K562 (cell line): Measurements from ENCODE around the gene RWDD1. TPM values are rescaled to one million over a fixed set of nuclear protein-coding genes. Genes with fewer than 3 reads are reported as not detected.

Experiments used
- ATAC-seq: fragments of 200-7000 bp; cut with Tn5 transposase; 3 replicates; pipeline ENCODE4 v1.9.1; 2020; ENCODE audit warnings: moderate library complexity
- BruUV-seq: library from RNA; stranded (reverse); fragments of 400-500 nt; replicated peaks from 2 replicates; lab custom pipeline; 2021; lab: Mats Ljungman, UMichigan
- CTCF ChIA-PET: fragments of 300-600 bp; formaldehyde crosslinking; extraction: SDS; loops from one replicate; lab custom pipeline; 2021; ENCODE audit warnings: low intra/inter-chr PET ratio; lab: Yijun Ruan, JAX
- POLR2A ChIA-PET: fragments of 300-600, 350-650 bp; sonication (Branson Sonifier 250); formaldehyde crosslinking; extraction: SDS; loops from one replicate; lab custom pipeline; 2021; ENCODE audit warnings: antibody characterized with exemption, inconsistent platforms; lab: Yijun Ruan, JAX
- DNase-seq, 4 experiments: peaks; one replicate each; pipeline versions ENCODE4 v3.0.0 to v3.0.0-alpha.2; 2011 to 2018; ENCODE audit warnings: low spot score in 3 of 4, mixed read lengths in 3 of 4; ENCODE audit errors: extremely low read depth in 1 of 4
- FAIRE-seq: peaks from 2 replicates; lab custom pipeline; 2011; peaks lifted over from hg19 to GRCh38; lab: Jason Lieb, UNC
- H2AFZ ChIP-seq: 2 replicates; pipeline ENCODE4 v1.6.0; 2011; ENCODE audit warnings: low read depth, low read length, control low read depth, inconsistent platforms
- H3K27ac ChIP-seq: fragments of 200-600 bp; 3 replicates; pipeline ENCODE4 v1.8.0; 2011; ENCODE audit warnings: low read depth, mild to moderate bottlenecking, control low read depth, inconsistent platforms, low read length, moderate library complexity, mixed read lengths; ENCODE audit errors: extremely low read depth
- H3K27me3 ChIP-seq, 2 experiments: fragments of 300-600 bp in 1 of 2; 2 replicates in 1 of 2; 3 replicates in 1 of 2; pipeline versions ENCODE4 v1.6.0 to v1.8.0; 2011; ENCODE audit warnings: inconsistent platforms in 2 of 2, low read length in 2 of 2, mild to moderate bottlenecking in 1 of 2, mixed read lengths in 1 of 2, moderate library complexity in 1 of 2; ENCODE audit not compliant: control insufficient read depth in 2 of 2, insufficient read depth in 2 of 2
- H3K36me3 ChIP-seq: fragments of 300-600 bp; 3 replicates; pipeline ENCODE4 v1.8.0; 2011; ENCODE audit warnings: mild to moderate bottlenecking, low read length, inconsistent platforms; ENCODE audit not compliant: control insufficient read depth, insufficient read depth
- H3K4me1 ChIP-seq, 2 experiments: fragments of 200-600 bp in 1 of 2; replicated peaks in 1 of 2; 2 replicates in 1 of 2; 3 replicates in 1 of 2; pipeline versions ENCODE4 v1.5.1 to v1.8.0; 2011; ENCODE audit warnings: inconsistent platforms in 2 of 2, low read length in 2 of 2, mild to moderate bottlenecking in 1 of 2, mixed read lengths in 1 of 2, moderate library complexity in 1 of 2; ENCODE audit not compliant: control insufficient read depth in 2 of 2, insufficient read depth in 2 of 2
- H3K4me2 ChIP-seq: 2 replicates; pipeline ENCODE4 v1.6.1; 2011; ENCODE audit warnings: low read length, control low read depth, inconsistent platforms, mixed read lengths; ENCODE audit not compliant: insufficient read depth
- H3K4me3 ChIP-seq: fragments of 200-600 bp; sonication (generic), shearing (Covaris generic); 2 replicates; pipeline ENCODE4 v1.5.1; 2016; ENCODE audit warnings: control low read depth, inconsistent platforms
- H3K79me2 ChIP-seq: fragments of 200-600 bp; 3 replicates; pipeline ENCODE4 v1.8.0; 2011; ENCODE audit warnings: low read length, inconsistent platforms; ENCODE audit not compliant: control insufficient read depth, insufficient read depth
- H3K9ac ChIP-seq, 2 experiments: 2 replicates each; pipeline versions ENCODE4 v1.6.0 to v1.6.1; 2011; ENCODE audit warnings: low read depth in 2 of 2, low read length in 2 of 2, control low read depth in 1 of 2, inconsistent platforms in 1 of 2, mild to moderate bottlenecking in 1 of 2, mixed read lengths in 1 of 2; ENCODE audit not compliant: insufficient read depth in 1 of 2
- H3K9me1 ChIP-seq: one replicate; pipeline ENCODE4 v1.6.0; 2011; ENCODE audit warnings: inconsistent platforms, mild to moderate bottlenecking, low read length, moderate library complexity; ENCODE audit not compliant: control insufficient read depth, insufficient read depth
- H3K9me3 ChIP-seq: replicated peaks from 2 replicates; pipeline ENCODE4 v1.5.1; 2011; ENCODE audit warnings: low read depth, low read length, inconsistent platforms; ENCODE audit not compliant: control insufficient read depth, insufficient read depth
- H4K20me1 ChIP-seq: replicated peaks from 2 replicates; pipeline ENCODE4 v1.6.1; 2011; ENCODE audit warnings: low read length, inconsistent platforms, mixed read lengths; ENCODE audit not compliant: control insufficient read depth, insufficient read depth
- DDX20 ChIP-seq: fragments of 450-650 bp; IDR thresholded peaks from 2 replicates; pipeline ENCODE4 v1.6.1; 2016; ENCODE audit warnings: missing genetic modification characterization, low read depth, mild to moderate bottlenecking, missing compliant biosample characterization, moderate library complexity
- ETV6 ChIP-seq, 3 experiments: fragments of 150-350 bp in 1 of 3; sonication (generic) in 1 of 3; formaldehyde crosslinking in 1 of 3; IDR thresholded peaks; 2 replicates each; pipeline versions ENCODE4 v1.6.1 to v1.8.0; 2014 to 2022; ENCODE audit warnings: borderline replicate concordance in 2 of 3, low read depth in 2 of 3, antibody characterized with exemption in 1 of 3, low read length in 1 of 3, mild to moderate bottlenecking in 1 of 3, missing genetic modification reagents in 1 of 3
- GABPA ChIP-seq: fragments of 200-800 bp; sonication (Bioruptor generic); conservative IDR thresholded peaks from 2 replicates; pipeline ENCODE4 v1.6.1; 2016; ENCODE audit warnings: low read depth, missing genetic modification characterization, missing compliant biosample characterization
- HDAC1 ChIP-seq, 2 experiments: fragments of 450-650 bp; IDR thresholded peaks; 2 replicates each; pipeline ENCODE4 v1.6.1; 2016 to 2017; ENCODE audit warnings: inconsistent platforms in 1 of 2, mild to moderate bottlenecking in 1 of 2, moderate library complexity in 1 of 2
- HEY1 ChIP-seq: fragments of 250-450 bp; sonication (Bioruptor Pico); IDR thresholded peaks from 2 replicates; pipeline ENCODE4 v1.5.0; 2020; ENCODE audit warnings: mild to moderate bottlenecking, moderate library complexity, borderline replicate concordance
- NFIC ChIP-seq: fragments of 450-650 bp; IDR thresholded peaks from 2 replicates; pipeline ENCODE4 v1.6.1; 2017; ENCODE audit warnings: mild to moderate bottlenecking, inconsistent platforms
- REST ChIP-seq, 2 experiments: fragments of 450-650 bp; formaldehyde crosslinking in 1 of 2; IDR thresholded peaks; 2 replicates each; pipeline versions ENCODE4 v1.4.0 to v1.6.1; 2014 to 2020; ENCODE audit warnings: mild to moderate bottlenecking in 2 of 2, borderline replicate concordance in 1 of 2, low read depth in 1 of 2
- SMAD1 ChIP-seq: fragments of 150-350 bp; IDR thresholded peaks from 2 replicates; pipeline ENCODE4 v1.6.1; 2014; ENCODE audit warnings: low read length, low read depth; ENCODE audit not compliant: partially characterized antibody
- SNIP1 ChIP-seq: fragments of 450-650 bp; IDR thresholded peaks from 2 replicates; pipeline ENCODE4 v1.7.1; 2017; ENCODE audit warnings: low read depth, mild to moderate bottlenecking
- TCF7 ChIP-seq: sonication (generic); IDR thresholded peaks from 2 replicates; pipeline ENCODE4 v1.6.1; 2016; ENCODE audit warnings: antibody characterized with exemption, borderline replicate concordance
- ZNF696 ChIP-seq: fragments of 250-450 bp; sonication (Bioruptor Pico); conservative IDR thresholded peaks from 2 replicates; pipeline ENCODE4 v1.4.0; 2020; ENCODE audit warnings: mild to moderate bottlenecking, moderate library complexity
- ZNF717 ChIP-seq: fragments of 250-450 bp; sonication (Bioruptor Pico); IDR thresholded peaks from 2 replicates; pipeline ENCODE4 v1.5.0; 2021
- WGBS: fragments of 100-300 bp; shearing (Covaris generic); methylation state at CpG from one replicate; pipeline ENCODE4 v1.1.6; 2016; ENCODE audit warnings: low coverage, mixed read lengths; ENCODE audit not compliant: insufficient coverage; ENCODE audit errors: missing lambda C conversion rate; 5-methylcytosine and 5-hydroxymethylcytosine counted together
- in situ Hi-C: fragments of 300-500 bp; cut with MboI; formaldehyde crosslinking; loops from 4 replicates; pipeline ENCODE4 v1.15.0; 2018; ENCODE audit warnings: inconsistent platforms, mixed read lengths
- intact Hi-C: fragments of 100-400 bp; cut with micrococcal nuclease; formaldehyde crosslinking; loops from 2 replicates; pipeline ENCODE4 v1.14.2; 2022
- polyA plus RNA-seq, 8 experiments: library from polyadenylated mRNA; depleted of rRNA in 4 of 8; stranded (reverse) in 5 of 8; unstranded in 3 of 8; fragments of >200 nt; fragmentation: Nextera tagmentation in 2 of 8; fragmentation: Illumina TruSeq in 1 of 8; extraction: Ambion mirVana in 2 of 8; extraction: Trizol in 1 of 8; gene quantifications; 2 replicates each; pipeline versions ENCODE4 v1.2.1 to v1.2.3, GENCODE V29; 2011 to 2014; ENCODE audit warnings: inconsistent platforms in 1 of 8, missing spikeins in 1 of 8
- total RNA-seq, 7 experiments: library from RNA; depleted of rRNA in 6 of 7; stranded (reverse); fragments of >200 nt in 6 of 7; fragmentation: Illumina TruSeq in 2 of 7; extraction: Trizol in 2 of 7; gene quantifications; 2 replicates each; pipeline versions ENCODE4 v1.2.1 to v1.2.3, GENCODE V29; 2011 to 2021; ENCODE audit warnings: low replicate concordance in 1 of 7

RWDD1 gene
- total and polyA plus RNA-seq, 9 of the 15 experiments (the other 6 are each of a cell fraction or from before 2014, with no cell fraction given): 31.9 to 89.8 (median 48.7) TPM

GRCh38 chr6:116570856-116571682 lies at the start of gene RWDD1 (continued):
- no peak for TF ChIP-seq HEY1 (CRISPR knock-in tag)
- no peak for TF ChIP-seq ZNF717 (CRISPR knock-in tag)
- TF ChIP-seq SNIP1: no peak
- peak in 1 of 2 experiments; percentile 89; a peak in 2 of 4 replicates for TF ChIP-seq HDAC1 (IDR thresholded peaks at IDR 0.05)

GRCh38 chr6:116522896-116523295 lies 48.4 kb upstream of the RWDD1 start:
- BruUV-seq: no TSS peak
- peak overlapping the region; percentile 33; the same call in 1 of the 2 replicates for H2AFZ ChIP-seq
- no peaks in the 10 kb centered on the region for H4K20me1 ChIP-seq
- DNase-seq: no peak
- no peak for FAIRE-seq
- H3K9me1 ChIP-seq: no peaks in the 10 kb centered on the region
- peak; percentile 65 for ATAC-seq
- in situ Hi-C loops (no loop called here), intact Hi-C loops (no loop called here)
- no peak overlapping the region for H3K27ac ChIP-seq
- H3K36me3 ChIP-seq: no peaks in the 10 kb centered on the region
- no peaks in the 10 kb centered on the region for H3K27me3 ChIP-seq
- H3K4me1 ChIP-seq: peaks cover 0 to 2% of the 10 kb centered on the region in 2 experiments; a peak in 1 of 5 replicates
- ChIA-PET CTCF (no interaction called here), POLR2A (interaction anchor here (1.0 to 1.4 kb wide), 3 partner anchors 8 to 11 kb away, joined by 3 to 6 read pairs (median 4); partner anchors contain the start of gene CALHM5)
- H3K4me3 ChIP-seq: no peak overlapping the region
- no peaks in the 10 kb centered on the region for H3K79me2 ChIP-seq
- WGBS: 11% methylated on average over 2 of the region's 2 CpGs
- H3K9ac ChIP-seq: no peak overlapping the region
- H3K4me2 ChIP-seq: no peak overlapping the region
- H3K9me3 ChIP-seq: no peaks in the 10 kb centered on the region
- TF ChIP-seq NFIC (no peak), TCF7 (no peak), SMAD1 (no peak), ETV6 (IDR thresholded peaks at IDR 0.05; ENCODE audit: borderline replicate concordance in 1 of 2, low read depth in 2 of 2, low read length in 1 of 2) (no peak), ETV6 (CRISPR knock-in tag; IDR thresholded peaks at IDR 0.05; ENCODE audit: borderline replicate concordance) (no peak), GABPA (tag) (no peak), ZNF696 (CRISPR knock-in tag) (no peak), DDX20 (tag) (no peak), REST (IDR thresholded peaks at IDR 0.05; ENCODE audit: borderline replicate concordance) (no peak), REST (CRISPR knock-in tag; IDR thresholded peaks at IDR 0.05; ENCODE audit: low read depth) (no peak)
